A172 (cell line): ENCODE measurements around the gene RASGRF1. TPM values are rescaled to one million over a fixed set of nuclear protein-coding genes. Genes with fewer than 3 reads are reported as not detected.

ENCODE experiments used
- total RNA-seq: library from RNA; depleted of rRNA; stranded (reverse); fragments of >200 nt; shearing (Covaris generic); gene quantifications from 2 replicates; pipeline ENCODE4 v1.2.3, GENCODE V29; 2014; rRNA removed

RASGRF1 gene
- total RNA-seq, 1 experiment from 2014 or later: 1.2 TPM

Other genes with a start within 250 kb of the RASGRF1 start
- 261 and 441 TPM in 2 replicates for gene MORF4L1, start 217.9 kb downstream of the RASGRF1 start, total RNA-seq
- gene CTSH, start 145.7 kb downstream of the RASGRF1 start, total RNA-seq: 52.8 and 58.4 TPM in 2 replicates
- not detected in 2 replicates for gene ANKRD34C, start 191.9 kb upstream of the RASGRF1 start, total RNA-seq
- 108 and 115 TPM in 2 replicates for gene TMED3, start 220.3 kb upstream of the RASGRF1 start, total RNA-seq